ENCODE measurements around the gene SPEF1.

SPEF1 gene

DNA sequence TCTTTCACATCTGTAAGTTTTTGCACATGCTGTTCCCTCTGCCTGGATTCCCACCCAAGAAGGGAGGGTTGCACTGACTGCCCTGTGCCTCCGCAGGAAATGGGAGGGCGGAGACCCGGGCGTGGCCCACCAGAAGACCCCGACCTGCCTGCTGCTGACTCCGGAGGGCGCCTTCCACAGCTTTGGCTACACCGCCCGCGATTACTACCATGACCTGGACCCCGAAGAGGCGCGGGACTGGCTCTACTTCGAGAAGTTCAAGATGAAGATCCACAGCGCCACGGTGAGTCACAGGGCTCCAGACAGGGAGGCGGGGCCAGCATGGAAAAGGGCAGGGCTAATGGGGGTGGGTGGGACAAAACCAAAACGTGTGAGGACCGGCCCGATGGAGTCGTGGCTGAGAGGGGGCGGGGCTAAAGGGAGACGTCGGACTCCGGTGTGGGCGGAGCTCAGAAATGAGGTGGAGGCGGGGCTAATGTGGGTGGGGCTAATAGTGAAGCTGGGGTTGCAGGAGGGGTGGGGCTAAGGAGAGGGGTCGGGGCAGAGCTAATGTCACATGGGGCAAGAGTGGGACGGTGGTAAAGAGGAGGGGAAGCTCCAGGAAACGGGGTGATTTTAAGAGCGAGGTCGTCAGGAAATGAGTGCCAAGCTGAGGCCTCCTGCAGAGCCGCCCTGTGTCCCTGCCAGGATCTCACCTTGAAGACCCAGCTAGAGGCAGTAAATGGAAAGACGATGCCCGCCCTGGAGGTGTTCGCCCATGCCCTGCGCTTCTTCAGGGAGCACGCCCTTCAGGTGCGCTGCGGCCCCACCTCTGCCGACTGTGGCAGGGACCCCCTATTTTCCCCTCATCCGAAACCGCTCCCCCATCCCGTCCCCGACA is 36.2 kb downstream of the SPEF1 start:
- no peak for DNase-seq

DNA sequence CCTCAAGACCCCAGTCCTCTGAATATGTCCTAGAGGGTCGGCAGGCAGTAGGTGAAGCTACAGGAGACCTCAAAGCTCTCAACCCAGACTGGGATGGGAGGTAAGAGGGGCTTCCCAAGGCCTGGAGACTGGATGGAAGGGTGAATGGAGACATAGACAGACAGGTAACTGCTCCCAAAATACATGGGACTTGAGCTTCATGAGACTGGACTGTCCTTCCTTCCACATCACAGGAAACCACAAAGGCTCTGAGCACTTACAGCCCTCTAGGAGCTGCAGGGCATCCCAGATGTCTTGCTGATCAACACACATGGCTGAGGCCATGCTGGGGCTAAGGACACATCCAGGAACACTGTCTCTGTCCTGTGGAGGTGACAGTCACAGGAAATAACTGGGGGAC is 37.2 kb downstream of the SPEF1 start:
- DNase-seq: no peak

DNA sequence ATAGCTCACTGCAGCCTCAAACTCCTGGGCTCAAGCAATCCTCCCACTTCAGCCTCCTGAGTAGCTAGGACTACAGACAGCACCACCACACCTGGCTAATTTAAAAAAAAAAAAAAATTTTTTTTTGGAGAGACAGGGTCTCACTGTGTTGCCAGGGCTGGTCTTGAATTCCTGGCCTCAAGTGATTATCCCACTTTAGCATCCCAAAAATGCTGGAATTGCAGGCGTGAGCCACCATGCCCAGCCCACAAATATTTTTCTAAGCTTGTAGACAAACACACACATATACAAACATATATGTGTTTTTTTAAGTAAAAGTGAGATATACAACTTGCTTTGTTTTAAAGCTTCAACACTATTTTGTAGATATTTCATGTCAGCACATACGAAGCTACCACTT is 38.0 kb downstream of the SPEF1 start:
- DNase-seq: no peak

DNA sequence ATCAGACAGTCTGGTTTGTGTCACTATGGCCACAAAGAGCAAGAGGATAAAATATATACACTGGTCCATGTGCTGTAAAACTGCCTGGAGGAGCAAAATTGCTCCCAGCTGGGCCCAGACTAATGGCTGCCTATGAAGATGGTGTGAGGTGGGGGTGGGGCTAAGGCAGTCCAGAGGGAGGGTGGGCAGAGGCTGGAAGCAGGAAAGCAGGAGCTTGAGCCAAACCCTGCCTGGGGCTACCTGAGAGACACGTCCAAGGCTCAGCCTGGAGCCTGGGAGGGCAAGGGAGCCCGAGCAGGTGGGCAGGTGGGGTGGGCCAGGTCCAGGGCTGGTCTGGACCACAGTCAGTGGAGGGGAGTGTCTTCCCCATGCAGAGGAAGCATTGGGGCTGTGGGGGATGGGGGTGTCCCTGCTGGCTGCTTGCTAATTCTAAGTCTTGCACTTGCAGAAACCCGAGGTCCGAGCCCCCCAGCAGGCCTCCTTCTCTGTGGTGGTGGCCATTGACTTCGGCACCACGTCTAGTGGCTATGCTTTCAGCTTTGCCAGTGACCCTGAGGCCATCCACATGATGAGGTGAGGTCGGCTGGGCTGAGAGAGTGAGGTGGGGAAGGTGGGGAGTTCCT is 39.3 kb downstream of the SPEF1 start:
- no peak for DNase-seq

DNA sequence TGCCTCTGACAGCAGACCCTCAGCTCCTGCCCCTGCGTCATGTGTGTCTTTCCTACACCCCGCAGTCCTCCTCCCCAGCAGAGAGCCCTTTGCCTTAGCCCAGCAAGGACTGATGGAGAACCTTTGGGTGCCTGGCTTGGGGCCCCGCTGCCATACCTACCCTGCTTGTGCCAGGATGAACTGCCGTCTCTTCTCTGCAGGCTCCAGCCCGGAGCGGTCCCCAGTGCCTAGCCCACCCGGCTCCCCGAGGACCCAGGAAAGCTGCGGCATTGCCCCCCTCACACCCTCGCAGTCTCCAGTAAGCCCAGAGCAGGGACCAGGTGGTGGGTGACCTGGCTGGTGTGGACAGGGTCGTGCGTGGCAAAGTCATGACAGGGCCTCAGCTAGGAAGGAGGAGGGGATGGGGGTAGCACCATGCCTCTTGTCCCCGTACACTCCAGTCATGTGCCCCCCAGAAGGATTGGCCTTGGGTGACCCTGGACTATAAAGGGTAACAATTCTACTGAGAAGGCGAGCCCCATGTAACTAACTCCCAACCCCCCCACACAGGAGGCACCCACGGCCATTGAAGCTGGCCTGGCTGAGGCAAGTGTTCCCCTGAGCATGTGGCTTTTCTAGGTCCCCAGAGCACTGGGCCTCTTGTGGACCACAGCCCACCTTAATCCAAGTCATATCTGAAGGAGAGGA is 40.5 kb downstream of the SPEF1 start:
- no peak for DNase-seq

DNA sequence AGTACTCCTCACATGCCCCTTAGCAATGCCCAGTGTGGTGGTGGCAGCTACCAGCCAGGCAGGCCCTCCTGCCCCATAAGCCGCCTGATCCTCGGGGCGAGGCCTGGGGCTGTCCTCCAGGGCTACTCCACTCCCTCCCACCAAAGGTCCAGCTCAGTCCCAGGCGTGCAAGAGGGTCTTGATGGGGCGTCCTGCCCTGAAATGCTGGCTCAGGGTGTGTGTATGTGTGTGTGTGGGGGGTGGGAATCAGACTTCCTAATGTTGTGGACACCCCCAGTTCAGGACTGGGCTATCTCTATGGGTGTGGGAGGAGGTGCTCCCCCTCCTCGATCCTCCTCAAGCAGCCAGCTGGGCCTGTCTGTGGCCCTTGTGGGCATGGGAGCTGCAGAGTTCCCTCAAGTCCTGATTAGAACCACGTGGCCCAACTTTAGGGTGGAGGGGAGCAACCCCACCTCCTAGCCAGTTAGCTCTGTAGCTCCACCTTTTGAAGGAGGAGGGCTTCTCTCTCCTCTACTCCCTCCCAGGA is 41.3 kb downstream of the SPEF1 start:
- DNase-seq: no peak

DNA sequence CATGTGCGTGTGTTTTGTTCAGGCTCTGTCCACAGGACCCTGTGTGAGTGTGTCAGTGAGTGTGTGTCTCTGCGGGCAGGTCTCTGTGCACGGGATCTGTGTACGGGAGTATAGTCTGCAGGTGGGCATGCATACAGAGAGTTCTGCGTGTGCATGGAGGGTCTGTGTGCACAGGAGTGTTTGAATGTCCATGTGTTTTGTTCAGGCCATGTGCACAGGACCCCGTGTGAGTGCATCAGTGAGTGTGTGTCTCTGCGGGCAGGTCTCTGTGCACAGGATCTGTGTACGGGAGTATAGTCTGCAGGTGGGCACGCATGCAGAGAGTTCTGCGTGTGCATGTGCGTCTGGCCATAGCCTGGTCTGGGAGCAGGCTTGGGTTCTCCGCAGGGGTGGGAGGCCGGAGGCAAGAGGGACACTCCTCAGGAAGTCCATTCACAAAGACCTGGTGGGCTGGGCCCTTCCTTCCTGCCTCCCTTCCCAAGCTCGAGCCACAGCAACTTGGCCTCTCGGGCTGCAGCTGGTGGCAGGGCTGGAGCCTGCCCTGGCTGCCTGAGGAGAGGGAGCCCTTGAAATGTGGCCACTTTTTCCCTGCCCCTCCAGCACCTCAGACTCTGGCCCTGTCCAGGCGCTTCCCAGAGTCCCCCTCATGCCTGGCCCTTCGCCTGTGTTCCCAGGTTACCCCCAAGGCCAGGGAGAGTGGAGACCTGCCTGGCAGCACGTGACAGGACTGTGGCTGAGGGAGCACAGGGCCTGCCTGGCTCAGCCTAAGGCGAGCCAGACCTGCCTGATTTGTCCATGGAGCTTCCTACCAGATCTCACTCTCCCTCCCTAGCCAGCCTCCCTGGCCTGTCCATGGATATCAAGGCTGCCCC is 42.0 kb downstream of the SPEF1 start:
- DNase-seq: no peak

DNA sequence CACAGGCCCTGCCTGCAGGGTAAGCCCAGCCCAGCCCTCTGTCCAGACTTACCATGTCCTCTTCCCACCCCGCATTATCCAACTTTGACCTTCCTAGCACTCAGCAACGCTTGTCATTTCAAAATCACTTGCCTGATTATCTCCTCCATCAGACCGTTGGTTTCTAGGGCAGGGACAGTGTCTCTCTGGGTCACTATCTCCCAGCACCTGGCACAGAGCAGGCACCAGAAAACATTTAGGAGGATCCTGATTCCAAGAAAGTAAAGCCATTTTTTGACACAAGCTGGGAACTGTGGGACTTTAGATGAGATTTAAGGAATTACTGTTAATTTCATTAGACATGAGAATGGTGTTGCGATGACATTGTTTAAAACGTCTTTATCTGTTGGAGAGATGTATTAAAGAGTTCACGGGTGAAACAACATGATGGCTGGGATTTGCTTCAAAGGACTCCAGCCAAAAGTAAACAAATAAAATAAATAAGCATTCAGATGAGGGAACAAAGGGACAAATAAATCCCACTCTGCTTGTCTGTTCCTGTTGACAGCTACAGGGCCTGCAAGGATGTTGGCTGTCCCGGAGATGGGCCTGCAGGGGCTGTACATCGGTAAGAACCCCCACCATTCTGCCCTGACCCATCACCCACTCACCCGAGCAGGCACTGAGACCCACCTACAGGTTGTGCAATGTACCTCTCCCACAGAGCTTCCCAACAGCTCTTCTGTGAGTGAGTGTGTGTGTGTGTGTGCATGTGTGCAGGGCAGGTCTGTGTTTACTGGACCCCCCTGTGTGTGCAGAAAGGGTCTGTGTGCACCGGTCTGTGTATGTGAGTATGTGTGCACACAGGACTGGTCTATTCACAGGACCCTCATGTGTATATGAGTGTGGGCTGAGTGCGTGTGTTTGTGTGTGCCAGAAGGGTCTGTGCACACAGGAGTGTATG is 42.9 kb downstream of the SPEF1 start:
- no peak for DNase-seq

DNA sequence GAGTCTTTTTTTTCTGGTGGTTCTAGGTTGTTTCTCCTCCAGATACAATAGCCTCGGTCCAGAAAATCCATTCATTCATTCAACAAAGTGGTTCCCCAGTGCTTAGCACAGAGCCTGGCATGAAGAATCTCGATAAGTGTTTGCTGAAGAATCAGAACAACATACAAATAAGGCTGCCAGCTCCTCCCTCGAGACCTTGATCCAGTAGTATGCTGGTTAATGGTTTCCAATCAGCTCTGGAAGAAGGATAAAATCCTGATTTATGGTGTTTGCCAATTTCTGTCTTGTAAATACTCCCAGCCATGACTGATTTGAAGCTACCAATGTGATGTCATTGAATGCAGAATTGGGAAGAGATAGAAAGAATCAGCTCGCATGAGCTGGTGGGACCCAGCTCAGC is 45.5 kb downstream of the SPEF1 start:
- DNase-seq: no peak

DNA sequence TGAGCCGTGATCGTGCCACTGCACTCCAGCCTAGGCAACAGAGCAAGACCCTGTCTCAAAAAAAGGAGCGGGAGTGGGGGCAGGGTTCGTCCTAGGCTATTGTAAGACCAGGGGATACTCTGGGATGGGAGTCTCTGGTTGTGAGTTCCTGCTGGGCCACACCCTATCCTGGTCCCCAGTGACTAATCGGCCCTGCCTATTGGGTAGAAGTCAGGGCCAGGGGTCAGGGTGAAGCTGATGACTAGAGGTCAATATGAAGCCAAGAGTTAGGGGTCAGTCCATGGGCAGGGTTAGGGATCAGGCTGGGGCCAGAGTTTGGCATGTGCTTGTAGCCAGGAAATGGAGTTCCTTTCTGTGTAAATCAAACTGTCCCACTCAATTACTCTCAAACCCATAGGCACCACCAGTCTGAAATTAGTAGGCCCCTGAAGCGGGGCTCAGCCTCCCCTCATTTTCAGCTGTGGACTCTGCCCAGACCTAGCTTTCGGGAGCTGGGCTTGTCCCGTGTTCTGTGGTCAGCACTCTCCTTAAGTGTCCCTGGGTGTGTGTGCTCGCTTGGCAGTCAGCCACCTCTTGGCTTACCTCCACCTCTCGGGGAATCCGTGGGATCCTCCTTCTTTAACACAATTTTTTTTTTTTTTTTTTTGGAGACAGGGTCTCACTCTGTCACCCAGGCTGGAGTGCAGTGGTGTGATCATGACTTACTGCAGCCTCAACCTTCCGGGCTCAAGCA is 47.0 kb downstream of the SPEF1 start:
- DNase-seq: no peak

DNA sequence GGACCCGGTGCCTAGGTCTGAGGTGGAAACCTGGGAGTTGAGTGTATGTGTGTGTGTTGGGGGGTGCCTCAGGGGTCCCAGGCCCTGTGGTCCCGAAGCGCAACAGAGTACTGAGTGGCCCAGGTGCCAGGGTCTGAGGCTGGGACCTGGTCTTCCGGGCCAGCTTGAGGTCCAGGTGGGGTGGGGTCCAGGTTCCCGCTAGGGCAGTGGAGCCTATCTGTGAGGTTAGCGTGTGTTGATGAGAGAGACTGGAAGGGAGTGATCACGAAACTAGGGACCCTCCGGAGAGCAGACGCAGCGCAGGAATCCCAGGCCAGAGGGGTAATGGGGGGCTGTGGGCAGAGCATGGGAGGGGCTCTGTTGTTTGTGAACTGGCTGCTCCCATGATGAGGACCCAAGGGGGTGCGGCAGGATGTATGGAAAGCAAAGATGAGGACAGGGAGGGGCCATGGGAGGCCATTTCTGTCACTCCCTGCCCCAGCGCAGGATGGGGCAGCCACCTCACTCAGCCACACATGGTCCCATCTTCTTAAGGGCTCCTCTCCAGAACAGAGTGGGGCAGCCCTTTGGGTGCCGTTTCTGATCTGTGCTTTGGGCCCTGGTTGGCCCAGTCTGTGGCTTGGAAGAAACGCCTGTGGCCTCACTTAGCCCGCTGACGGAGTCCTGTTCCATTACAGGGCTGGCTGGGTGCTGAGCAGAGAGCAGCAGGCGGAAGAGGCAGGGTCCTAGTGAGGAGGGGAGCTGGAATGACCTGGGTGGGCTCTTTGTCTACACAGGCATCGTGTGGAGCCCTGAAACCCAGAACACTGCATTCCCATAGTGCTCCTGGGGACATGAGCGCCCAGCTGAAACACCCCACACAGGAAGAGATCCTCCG is 47.9 kb downstream of the SPEF1 start:
- no peak for DNase-seq

DNA sequence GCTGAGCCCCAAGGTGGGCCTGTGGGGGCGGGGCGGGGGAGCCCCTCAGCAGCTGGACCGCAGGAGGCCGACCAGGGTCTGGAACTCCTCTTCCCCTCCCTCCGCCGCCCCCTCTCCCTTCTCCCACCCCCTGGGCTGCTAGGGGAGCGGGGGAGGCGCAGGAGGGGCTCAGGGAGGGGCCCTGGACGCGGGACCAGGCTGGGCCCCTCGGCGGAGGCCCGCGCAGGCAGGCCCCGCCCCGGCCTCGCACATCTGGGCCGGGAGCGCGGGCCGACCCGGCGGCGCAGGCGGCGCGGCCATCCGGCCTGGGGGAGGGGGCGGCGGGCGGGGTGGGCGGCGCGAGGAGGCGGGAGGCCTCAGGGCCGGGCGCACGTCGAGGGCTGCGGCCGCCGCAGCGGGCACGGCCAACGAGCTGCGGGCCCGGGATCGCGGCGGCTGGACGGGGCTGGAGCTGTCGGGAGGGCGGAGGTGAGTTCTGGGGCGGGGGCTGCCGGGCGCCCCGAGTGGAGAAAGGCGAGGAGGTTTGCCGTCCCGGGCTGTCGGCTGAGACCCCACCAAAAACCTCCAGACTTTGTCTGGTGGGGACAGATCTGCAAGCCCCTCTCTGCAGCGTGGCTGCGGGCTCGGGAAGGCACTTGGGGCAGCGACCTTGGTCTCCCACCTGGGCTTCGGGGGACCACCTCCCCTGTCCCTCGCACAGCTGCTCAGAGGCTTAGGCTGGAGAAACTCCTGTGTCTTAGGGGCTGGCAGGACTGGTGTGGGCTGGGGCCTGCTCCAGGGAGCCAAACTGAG is 48.7 kb downstream of the SPEF1 start, which contains the start of gene HSPA12B:
Gene HSPA12B (plus strand): TSS at position 359 of the 792 bp plus-strand sequence. CDS start 5,990 bp downstream, outside the sequence.
- DNase-seq: no peak

DNA sequence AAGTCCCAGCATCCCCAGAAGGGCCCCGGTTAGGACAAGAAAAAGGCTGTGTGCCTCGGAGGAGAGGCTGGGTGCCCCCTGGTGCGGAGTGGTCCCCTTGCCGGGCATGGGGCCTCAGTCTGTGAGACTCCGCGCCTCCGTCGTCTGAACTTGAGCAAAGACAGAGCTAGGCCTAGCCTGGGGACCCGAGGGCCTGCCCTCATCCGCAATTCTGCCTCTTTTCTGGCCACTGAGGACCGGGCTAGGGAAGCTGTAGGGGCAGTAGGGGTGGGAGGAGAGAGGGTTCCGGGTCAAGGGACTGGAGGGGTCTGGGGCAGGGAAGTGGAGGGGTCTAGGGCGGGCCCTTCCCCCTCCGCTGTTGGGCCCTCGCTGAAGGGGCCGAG is 49.3 kb downstream of the SPEF1 start:
- no peak for DNase-seq

DNA sequence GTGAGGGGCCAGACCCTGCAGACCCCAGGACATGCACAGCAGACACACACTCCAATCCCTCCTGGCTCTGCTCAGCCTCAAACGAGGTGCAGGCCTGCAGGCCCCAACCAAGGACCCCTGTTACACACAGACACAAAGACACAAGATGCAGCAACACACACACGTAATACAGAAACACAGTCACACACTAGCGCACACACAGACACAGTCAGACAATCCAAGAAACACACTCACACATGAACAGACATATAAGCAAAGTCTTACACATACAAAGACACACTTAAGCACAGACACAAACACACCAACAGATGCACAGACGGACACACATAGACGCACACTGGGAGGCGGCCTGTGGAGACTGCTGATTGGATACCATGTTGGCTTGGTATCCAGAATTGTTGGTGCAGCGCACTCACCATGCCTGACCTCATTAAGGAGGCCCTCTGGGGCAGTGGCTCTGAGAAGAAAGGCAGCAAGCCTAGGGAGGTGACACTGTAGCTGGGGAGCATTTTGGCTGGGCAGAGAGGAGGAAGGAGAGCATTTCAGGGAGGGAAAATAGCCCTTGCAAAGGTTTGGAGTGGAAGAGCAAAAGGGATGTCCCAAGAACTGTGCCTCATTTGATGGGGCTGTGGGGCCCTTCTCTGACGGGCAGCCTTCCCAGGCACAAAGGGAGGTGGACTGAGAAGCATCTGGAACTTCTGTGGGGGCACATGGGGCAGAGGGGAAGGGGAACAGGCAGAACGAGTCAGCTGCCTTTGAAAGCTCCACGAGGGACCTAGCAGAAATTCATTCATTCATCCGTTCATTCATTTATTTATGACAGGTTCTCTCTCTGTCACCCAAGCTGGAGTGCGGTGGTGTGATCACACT is 50.2 kb downstream of the SPEF1 start:
- no peak for DNase-seq

DNA sequence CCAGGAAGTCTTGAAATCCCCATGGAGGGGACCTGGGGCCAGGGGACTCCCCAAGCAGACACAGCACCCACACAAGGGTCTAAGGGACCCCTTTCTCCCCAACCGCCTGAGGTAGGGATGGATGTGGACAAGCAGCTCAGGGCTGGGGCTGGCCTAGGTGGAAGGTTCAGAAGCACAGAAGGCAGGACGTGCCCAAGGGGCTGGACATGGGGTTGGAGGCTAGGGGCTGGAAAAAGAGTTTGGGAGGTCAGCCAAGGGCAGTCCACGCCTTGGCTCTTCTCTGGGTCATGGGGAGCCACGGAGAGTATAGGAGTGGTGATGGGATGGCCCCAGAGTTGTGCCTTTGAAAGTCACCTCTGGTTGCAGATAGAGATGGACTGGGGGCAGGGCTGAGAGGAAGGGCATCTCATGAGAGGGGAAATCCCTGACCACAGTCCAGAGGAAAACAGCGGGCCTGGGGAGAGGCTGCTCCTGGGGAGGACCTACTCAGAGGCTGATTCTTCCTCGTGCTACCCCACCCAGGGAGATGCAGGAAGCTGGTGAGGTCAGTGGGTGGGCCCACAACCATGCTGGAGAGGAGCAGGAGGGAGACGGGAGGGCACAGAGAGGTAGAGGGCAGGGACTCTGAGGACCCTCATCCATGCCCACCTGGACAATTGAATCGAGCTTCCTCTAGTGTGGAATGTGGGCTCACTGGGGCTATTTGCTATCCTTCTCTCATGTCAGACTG is 51.3 kb downstream of the SPEF1 start:
- DNase-seq: no peak

DNA sequence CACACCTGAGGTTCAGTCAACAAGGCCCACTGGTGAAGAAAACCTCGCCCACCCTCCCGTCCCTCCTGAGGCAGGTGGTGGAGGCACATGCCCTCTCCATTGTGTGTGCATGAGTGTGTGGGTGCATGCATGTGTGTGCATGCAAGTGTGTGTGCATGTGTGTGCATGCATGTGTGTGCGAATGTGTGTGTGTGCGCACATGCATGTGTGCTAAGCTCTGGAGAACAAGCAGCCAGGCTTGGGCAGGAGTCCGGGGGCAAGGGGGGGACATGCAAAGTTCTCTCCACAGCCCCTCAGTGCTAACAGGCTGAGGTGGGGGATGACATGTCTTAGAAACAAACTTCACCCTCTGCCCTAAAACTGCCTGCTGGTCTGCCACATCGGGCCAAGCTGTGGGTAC is 51.9 kb downstream of the SPEF1 start:
- no peak for DNase-seq

DNA sequence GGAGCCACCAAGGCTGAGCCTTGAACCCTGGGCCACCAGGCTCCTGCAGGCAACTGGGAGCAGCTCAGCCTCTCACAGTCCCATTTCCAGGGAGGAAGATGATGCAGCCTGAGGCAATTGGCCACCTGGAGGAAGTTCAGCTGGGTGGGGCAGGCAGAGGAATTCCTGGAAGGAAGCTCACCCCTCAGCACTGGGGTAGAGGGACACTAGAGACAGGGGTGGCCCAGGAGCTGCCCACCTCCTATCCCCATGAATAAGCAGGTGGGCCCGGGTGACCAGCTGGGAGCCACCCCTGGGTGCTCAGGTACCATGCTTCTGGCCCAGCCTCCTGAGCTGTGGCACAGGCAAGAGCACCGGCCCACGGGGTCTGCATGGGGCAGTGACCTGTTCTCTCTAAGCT is 52.4 kb downstream of the SPEF1 start:
- DNase-seq: no peak

All from NCI-H1694 (cell line).